Glutamatergic neuron (in vitro differentiated cells): Measurements from ENCODE around the gene PRPF31. TPM values are rescaled to one million over a fixed set of nuclear protein-coding genes. Genes with fewer than 3 reads are reported as not detected.
"Not testable (repeated sequence)": the region's sequence is repeated elsewhere in the genome, so short reads cannot be mapped to it uniquely, and the experiment has no call there.

Experiments
- DNase-seq: peaks from one replicate; pipeline ENCODE4 v3.0.0; 2022
- H3K27ac Mint-ChIP-seq: one replicate; pipeline ENCODE4 v1.8.0; 2020; ENCODE audit warnings: mild to moderate bottlenecking, mixed read lengths, inconsistent platforms; ENCODE audit not compliant: unreplicated experiment
- H3K27me3 Mint-ChIP-seq: one replicate; pipeline ENCODE4 v1.8.0; 2020; ENCODE audit warnings: mild to moderate bottlenecking, moderate library complexity, mixed read lengths, inconsistent platforms; ENCODE audit not compliant: unreplicated experiment
- H3K36me3 Mint-ChIP-seq: one replicate; pipeline ENCODE4 v1.8.0; 2020; ENCODE audit warnings: mild to moderate bottlenecking, mixed read lengths, inconsistent platforms; ENCODE audit not compliant: unreplicated experiment
- H3K4me1 Mint-ChIP-seq: one replicate; pipeline ENCODE4 v1.8.0; 2020; ENCODE audit warnings: mild to moderate bottlenecking, low read depth, mixed read lengths, inconsistent platforms; ENCODE audit not compliant: unreplicated experiment
- H3K4me3 Mint-ChIP-seq: one replicate; pipeline ENCODE4 v1.8.0; 2020; ENCODE audit warnings: mild to moderate bottlenecking, mixed read lengths, inconsistent platforms; ENCODE audit not compliant: unreplicated experiment
- H3K9me3 Mint-ChIP-seq: one replicate; pipeline ENCODE4 v1.8.0; 2020; ENCODE audit warnings: mild to moderate bottlenecking, moderate library complexity, mixed read lengths, inconsistent platforms; ENCODE audit not compliant: unreplicated experiment
- total RNA-seq: library from RNA; stranded (reverse); fragmentation: NEBNext Ultra II Directional; extraction: Animal tissue kit (Norgen Biotek cat#: 25700); gene quantifications from one replicate; pipeline ENCODE4 v1.2.1, GENCODE V29; 2021; ENCODE audit not compliant: unreplicated experiment
- TF ChIP-seq, protein P1 (sequence below): fragments of 200-600 bp; sonication (generic); IDR thresholded peaks from one replicate; pipeline ENCODE4 v1.5.0; 2021; ENCODE audit not compliant: partially characterized antibody, unreplicated experiment

PRPF31 gene
- total RNA-seq, 1 donor from 2014 or later, result 55.5 TPM

GRCh38 chr19:54096617-54097106, 18.9 kb upstream of the PRPF31 start:
- peaks cover 8% of the 10 kb centered on the region for H3K27me3 Mint-ChIP-seq
- no peak for DNase-seq
- TF ChIP-seq, protein P1, sequence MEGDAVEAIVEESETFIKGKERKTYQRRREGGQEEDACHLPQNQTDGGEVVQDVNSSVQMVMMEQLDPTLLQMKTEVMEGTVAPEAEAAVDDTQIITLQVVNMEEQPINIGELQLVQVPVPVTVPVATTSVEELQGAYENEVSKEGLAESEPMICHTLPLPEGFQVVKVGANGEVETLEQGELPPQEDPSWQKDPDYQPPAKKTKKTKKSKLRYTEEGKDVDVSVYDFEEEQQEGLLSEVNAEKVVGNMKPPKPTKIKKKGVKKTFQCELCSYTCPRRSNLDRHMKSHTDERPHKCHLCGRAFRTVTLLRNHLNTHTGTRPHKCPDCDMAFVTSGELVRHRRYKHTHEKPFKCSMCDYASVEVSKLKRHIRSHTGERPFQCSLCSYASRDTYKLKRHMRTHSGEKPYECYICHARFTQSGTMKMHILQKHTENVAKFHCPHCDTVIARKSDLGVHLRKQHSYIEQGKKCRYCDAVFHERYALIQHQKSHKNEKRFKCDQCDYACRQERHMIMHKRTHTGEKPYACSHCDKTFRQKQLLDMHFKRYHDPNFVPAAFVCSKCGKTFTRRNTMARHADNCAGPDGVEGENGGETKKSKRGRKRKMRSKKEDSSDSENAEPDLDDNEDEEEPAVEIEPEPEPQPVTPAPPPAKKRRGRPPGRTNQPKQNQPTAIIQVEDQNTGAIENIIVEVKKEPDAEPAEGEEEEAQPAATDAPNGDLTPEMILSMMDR, result no peak
- no peaks in the 10 kb centered on the region for H3K4me1 Mint-ChIP-seq
- peak overlapping the region; percentile 35 for H3K4me3 Mint-ChIP-seq
- H3K9me3 Mint-ChIP-seq, result peaks cover 1% of the 10 kb centered on the region
- H3K36me3 Mint-ChIP-seq, result peaks cover 3% of the 10 kb centered on the region
- no peak overlapping the region for H3K27ac Mint-ChIP-seq

DNA sequence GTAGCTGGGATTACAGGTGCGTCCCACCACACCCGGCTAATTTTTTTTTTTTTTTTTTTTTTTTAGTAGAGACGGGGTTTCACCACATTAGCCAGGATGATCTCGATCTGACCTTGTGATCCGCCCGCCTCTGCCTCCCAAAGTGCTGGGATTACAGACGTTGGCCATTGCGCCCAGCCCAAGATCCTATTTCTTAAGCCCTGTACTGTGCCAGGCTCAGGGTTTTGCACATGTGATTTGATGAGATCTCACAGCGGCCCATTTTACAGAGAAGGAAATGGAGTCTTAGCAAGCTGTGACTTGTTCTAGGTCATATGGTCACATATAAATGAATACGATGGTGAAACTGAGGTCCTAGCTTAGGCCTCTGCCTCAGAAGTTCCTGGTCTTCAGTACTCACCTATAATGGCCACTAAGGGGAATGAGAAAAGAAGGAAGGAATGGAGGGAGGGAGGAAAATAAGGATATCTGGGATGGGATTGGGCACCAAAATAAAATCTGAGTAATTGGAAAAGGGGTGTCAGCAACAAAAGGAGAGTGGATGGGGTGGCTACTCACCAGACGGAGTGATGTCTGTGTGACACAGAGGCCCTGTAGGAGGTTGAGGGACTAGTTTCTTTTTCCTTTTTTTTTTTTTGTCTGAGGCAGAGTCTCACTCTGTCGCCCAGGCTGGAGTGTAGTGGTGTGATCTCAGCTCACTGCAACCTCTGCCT, 16.2 kb upstream of the PRPF31 start:
- Mint-ChIP-seq H3K27ac (no peak overlapping the region), H3K36me3 (no peaks in the 10 kb centered on the region), H3K4me1 (peaks cover 2% of the 10 kb centered on the region), H3K9me3 (peaks cover 4% of the 10 kb centered on the region), H3K27me3 (peaks cover 12% of the 10 kb centered on the region), H3K4me3 (no peak overlapping the region)
- TF ChIP-seq, protein P1, result no peak
- DNase-seq, result no peak

- not testable (repeated sequence) for H3K27ac Mint-ChIP-seq, H3K36me3 Mint-ChIP-seq, H3K4me3 Mint-ChIP-seq, H3K27me3 Mint-ChIP-seq, DNase-seq, H3K4me1 Mint-ChIP-seq, H3K9me3 Mint-ChIP-seq
Measured at GRCh38 chr19:54099903-54100255, 15.7 kb upstream of the PRPF31 start.

DNA sequence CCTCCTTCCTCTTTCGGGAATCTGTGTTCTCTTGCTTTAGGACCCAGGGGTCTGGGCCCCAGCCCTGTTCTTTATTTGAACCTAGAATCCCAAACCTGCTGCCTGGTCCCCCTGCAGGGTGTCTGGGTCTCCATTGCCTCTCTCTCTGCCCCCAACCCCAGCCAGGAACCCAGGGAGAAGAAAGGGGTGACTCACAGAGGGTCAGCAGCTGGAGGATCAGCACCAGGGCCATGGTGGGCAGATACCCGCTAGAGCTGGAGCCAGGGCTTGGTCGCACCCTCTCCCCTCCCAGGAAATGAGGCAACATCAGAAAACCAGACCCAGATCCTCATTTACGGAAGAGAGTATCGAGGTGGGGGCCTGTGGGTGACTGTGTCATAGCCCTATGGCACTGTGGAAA, 15.0 kb upstream of the PRPF31 start, which contains the start of gene OSCAR:
OSCAR (minus strand) TSS at position 243 of the 400 bp plus-strand sequence; CDS start at position 232, 11 bp downstream.
- Mint-ChIP-seq H3K27me3 (peaks cover 6% of the 10 kb centered on the region), H3K27ac (no peak within 1 kb of the TSS), H3K4me1 (peaks cover 2% of the 10 kb centered on the region), H3K9me3 (peaks cover 4% of the 10 kb centered on the region), H3K4me3 (peak within 1 kb of the TSS; percentile 70), H3K36me3 (no peaks in the 10 kb centered on the region)
- no peak for DNase-seq
- TF ChIP-seq, protein P1, result no peak

GRCh38 chr19:54102421-54103169, 13.0 kb upstream of the PRPF31 start, which contains the start of gene NDUFA3:
Gene NDUFA3 (plus strand): TSS chr19:54102855. CDS start chr19:54102879, 24 bp downstream.
- DNase-seq, result peak; percentile 97
- Mint-ChIP-seq H3K36me3 (no peaks in the 10 kb centered on the region), H3K4me1 (peaks cover 2% of the 10 kb centered on the region), H3K27me3 (peaks cover 4% of the 10 kb centered on the region), H3K4me3 (peak within 1 kb of the TSS; percentile 93), H3K27ac (peak within 1 kb of the TSS; percentile 93), H3K9me3 (peaks cover 8% of the 10 kb centered on the region)
- TF ChIP-seq, protein P1, result no peak
